Neuronal stem cell (in vitro differentiated cells): ENCODE measurements around the gene FOXP2. TPM values are rescaled to one million over a fixed set of nuclear protein-coding genes. Genes with fewer than 3 reads are reported as not detected.

Source experiments
- DNase-seq: peaks from one replicate; pipeline ENCODE4 v3.0.0-alpha.2; 2013; ENCODE audit warnings: low spot score
- H2AFZ ChIP-seq: one replicate; pipeline ENCODE4 v1.6.1; 2013; ENCODE audit warnings: mild to moderate bottlenecking, low read length, inconsistent platforms
- H2AK5ac ChIP-seq: 2 replicates; pipeline ENCODE4 v1.6.1; 2013; ENCODE audit warnings: low read depth, mild to moderate bottlenecking, inconsistent platforms, low read length, moderate library complexity, mixed read lengths
- H2BK120ac ChIP-seq: 2 replicates; pipeline ENCODE4 v1.6.1; 2013; ENCODE audit warnings: low read depth, mild to moderate bottlenecking, inconsistent platforms, low read length, moderate library complexity, mixed read lengths
- H2BK12ac ChIP-seq: one replicate; pipeline ENCODE4 v1.6.1; 2013; ENCODE audit warnings: low read length, inconsistent platforms
- H2BK15ac ChIP-seq: 2 replicates; pipeline ENCODE4 v1.6.1; 2013; ENCODE audit warnings: mild to moderate bottlenecking, low read length, inconsistent platforms, mixed read lengths
- H2BK5ac ChIP-seq: one replicate; pipeline ENCODE4 v1.6.1; 2013; ENCODE audit warnings: inconsistent platforms, mild to moderate bottlenecking, low read length, moderate library complexity
- H3K14ac ChIP-seq: one replicate; pipeline ENCODE4 v1.6.1; 2013; ENCODE audit warnings: low read length, inconsistent platforms
- H3K18ac ChIP-seq: 2 replicates; pipeline ENCODE4 v1.6.1; 2013; ENCODE audit warnings: low read length, inconsistent platforms
- H3K23ac ChIP-seq: 2 replicates; pipeline ENCODE4 v1.6.1; 2013; ENCODE audit warnings: low read depth, mild to moderate bottlenecking, mixed read lengths, low read length, inconsistent platforms; ENCODE audit not compliant: poor library complexity
- H3K27ac ChIP-seq: replicated peaks from 3 replicates; pipeline ENCODE4 v1.5.1; 2013; ENCODE audit warnings: low read length, inconsistent platforms
- H3K27me3 ChIP-seq, 3 experiments: 2 replicates each; pipeline ENCODE4 v1.6.1; 2013; ENCODE audit warnings: low read length in 3 of 3, mild to moderate bottlenecking in 2 of 3, inconsistent platforms in 1 of 3, low read depth in 1 of 3, mixed read lengths in 1 of 3, moderate library complexity in 1 of 3; ENCODE audit not compliant: control insufficient read depth in 3 of 3, insufficient read depth in 3 of 3
- H3K36me3 ChIP-seq, 2 donors: replicated peaks in 1 of 2; 2 replicates each; pipeline ENCODE4 v1.6.1; 2013; ENCODE audit warnings: low read length in 2 of 2; ENCODE audit not compliant: control insufficient read depth in 2 of 2, insufficient read depth in 2 of 2
- H3K4ac ChIP-seq: 2 replicates; pipeline ENCODE4 v1.6.1; 2013; ENCODE audit warnings: inconsistent platforms, mild to moderate bottlenecking, low read length, moderate library complexity
- H3K4me1 ChIP-seq, 2 donors: 1 replicate in 1 of 2; 2 replicates in 1 of 2; pipeline ENCODE4 v1.6.1; 2013; ENCODE audit warnings: low read length in 2 of 2, low read depth in 1 of 2; ENCODE audit not compliant: control insufficient read depth in 2 of 2, insufficient read depth in 1 of 2
- H3K4me2 ChIP-seq: one replicate; pipeline ENCODE4 v1.6.1; 2013; ENCODE audit warnings: mild to moderate bottlenecking, low read length, inconsistent platforms; ENCODE audit not compliant: insufficient read depth, poor library complexity, severe bottlenecking
- H3K4me3 ChIP-seq, 2 donors: 2 replicates each; pipeline ENCODE4 v1.5.1; 2013; ENCODE audit warnings: low read length in 2 of 2, mild to moderate bottlenecking in 2 of 2, inconsistent platforms in 1 of 2, moderate library complexity in 1 of 2
- H3K79me1 ChIP-seq: one replicate; pipeline ENCODE4 v1.6.1; 2013; ENCODE audit warnings: low read depth, mild to moderate bottlenecking, inconsistent platforms, low read length, moderate library complexity
- H3K9ac ChIP-seq: one replicate; pipeline ENCODE4 v1.6.1; 2013; ENCODE audit warnings: mild to moderate bottlenecking, low read depth, low read length, inconsistent platforms; ENCODE audit not compliant: poor library complexity
- H3K9me3 ChIP-seq, 2 donors: replicated peaks in 1 of 2; 2 replicates each; pipeline versions ENCODE3 to v1.6.1; 2013; ENCODE audit warnings: low read length in 2 of 2, mild to moderate bottlenecking in 2 of 2, inconsistent platforms in 1 of 2, low read depth in 1 of 2, mixed read lengths in 1 of 2, moderate library complexity in 1 of 2; ENCODE audit not compliant: control insufficient read depth in 2 of 2, insufficient read depth in 1 of 2
- H4K8ac ChIP-seq: one replicate; pipeline ENCODE4 v1.6.1; 2013; ENCODE audit warnings: low read depth, mild to moderate bottlenecking, inconsistent platforms, low read length, moderate library complexity
- H4K91ac ChIP-seq: one replicate; pipeline ENCODE4 v1.6.1; 2013; ENCODE audit warnings: low read length, low read depth, mild to moderate bottlenecking, inconsistent platforms; ENCODE audit not compliant: poor library complexity
- WGBS, 2 donors: extraction: QIAGEN DNeasy Blood & Tissue Kit; methylation state at CpG; one replicate each; pipeline ENCODE4 v1.1.7; 2013; ENCODE audit warnings: missing lambda C conversion rate in 2 of 2, mixed read lengths in 1 of 2; ENCODE audit not compliant: insufficient read length in 2 of 2, insufficient replicate concordance in 1 of 2; ENCODE audit errors: extremely low coverage in 2 of 2; 5-methylcytosine and 5-hydroxymethylcytosine counted together
- polyA plus RNA-seq, 2 experiments: library from polyadenylated mRNA; stranded (reverse); fragments of 200-250 nt; gene quantifications; one replicate each; pipeline ENCODE4 v1.2.3, GENCODE V29; 2013

The FOXP2 gene
- 0.45 TPM for polyA plus RNA-seq (2013, experiment 1 of 2)
- 0.54 TPM for polyA plus RNA-seq (2013, experiment 2 of 2)

- Histone ChIP-seq H3K27me3 (no peaks in the 10 kb centered on the region), H3K9ac (no peak within 1 kb of the TSS), H3K18ac (no peak within 1 kb of the TSS), H3K4me1 (peaks cover 7 to 29% of the 10 kb centered on the region in 2 donors), H3K36me3 (no peaks in the 10 kb centered on the region), H4K8ac (no peak within 1 kb of the TSS), H3K4ac (no peak within 1 kb of the TSS), H2BK15ac (no peak within 1 kb of the TSS), H3K9me3 (no peaks in the 10 kb centered on the region), H3K79me1 (no peaks in the 10 kb centered on the region), H3K4me2 (no peak within 1 kb of the TSS), H3K14ac (no peak within 1 kb of the TSS), H2BK12ac (no peak within 1 kb of the TSS), H3K23ac (no peak within 1 kb of the TSS), H3K4me3 (peak within 1 kb of the TSS in 1 of 2 donors; percentile 49), H2BK120ac (no peak within 1 kb of the TSS), H2BK5ac (no peak within 1 kb of the TSS), H2AK5ac (no peak within 1 kb of the TSS), H2AFZ (peak within 1 kb of the TSS; percentile 62), H4K91ac (no peak within 1 kb of the TSS), H3K27ac (no peak within 1 kb of the TSS)
- no peak for DNase-seq
- no CpG with 5 or more reads among the region's 2 CpGs for WGBS, 2 donors
These were observed at the start of gene FOXP2 for GRCh38 chr7:114414156-114415063. TSS of gene FOXP2 (plus strand) at chr7:114414815. CDS start at chr7:114426512, 11,697 bp downstream.

- H4K91ac ChIP-seq, result no peak overlapping the region
- no peak for DNase-seq
These were observed 48.8 kb upstream of the FOXP2 start for GRCh38 chr7:114365791-114366190.

GRCh38 chr7:114368492-114368891, 46.1 kb upstream of the FOXP2 start:
- Histone ChIP-seq H2BK5ac (no peak overlapping the region), H3K4ac (no peak overlapping the region), H3K9ac (no peak overlapping the region), H4K91ac (no peak overlapping the region), H3K18ac (no peak overlapping the region), H3K27me3 (no peaks in the 10 kb centered on the region), H3K9me3 (no peaks in the 10 kb centered on the region), H3K36me3 (no peaks in the 10 kb centered on the region), H3K4me2 (no peak overlapping the region), H2BK12ac (no peak overlapping the region), H3K14ac (no peak overlapping the region), H3K4me1 (peaks cover 3 to 15% of the 10 kb centered on the region in 2 donors), H2AFZ (no peak overlapping the region), H3K4me3 (no peak overlapping the region), H3K23ac (no peak overlapping the region), H3K79me1 (no peaks in the 10 kb centered on the region), H2BK15ac (no peak overlapping the region), H4K8ac (no peak overlapping the region), H3K27ac (no peak overlapping the region), H2BK120ac (no peak overlapping the region), H2AK5ac (no peak overlapping the region)
- no CpG with 5 or more reads among the region's 2 CpGs for WGBS, 2 donors
- DNase-seq, result no peak

More at GRCh38 chr7:114365791-114366190, 48.8 kb upstream of the FOXP2 start:
- Histone ChIP-seq H3K9me3 (no peaks in the 10 kb centered on the region), H3K36me3 (no peaks in the 10 kb centered on the region), H2AK5ac (no peak overlapping the region), H3K9ac (no peak overlapping the region), H2BK12ac (no peak overlapping the region), H3K27me3 (no peaks in the 10 kb centered on the region), H4K8ac (no peak overlapping the region), H3K23ac (no peak overlapping the region), H2AFZ (no peak overlapping the region), H2BK5ac (no peak overlapping the region), H3K27ac (no peak overlapping the region), H3K4me3 (no peak overlapping the region), H2BK120ac (no peak overlapping the region), H3K4ac (no peak overlapping the region), H3K18ac (no peak overlapping the region), H2BK15ac (no peak overlapping the region), H3K4me1 (peaks cover 3 to 15% of the 10 kb centered on the region in 2 donors), H3K14ac (no peak overlapping the region), H3K79me1 (no peaks in the 10 kb centered on the region), H3K4me2 (no peak overlapping the region)
- no CpG with 5 or more reads among the region's 2 CpGs for WGBS, 2 donors

- H3K4ac ChIP-seq, result no peak overlapping the region
- H3K9ac ChIP-seq, result no peak overlapping the region
- no peak overlapping the region for H3K18ac ChIP-seq
- no peak overlapping the region for H2BK12ac ChIP-seq
- H3K9me3 ChIP-seq, result no peaks in the 10 kb centered on the region
- no peak overlapping the region for H3K23ac ChIP-seq
- H2AK5ac ChIP-seq, result no peak overlapping the region
- peaks cover 1 to 10% of the 10 kb centered on the region in 2 donors for H3K4me1 ChIP-seq
- no peak overlapping the region for H3K4me3 ChIP-seq
- no CpG with 5 or more reads among the region's 2 CpGs for WGBS, 2 donors
- no peak overlapping the region for H4K8ac ChIP-seq
- no peaks in the 10 kb centered on the region for H3K27me3 ChIP-seq
- H3K27ac ChIP-seq, result no peak overlapping the region
- no peaks in the 10 kb centered on the region for H3K36me3 ChIP-seq
- no peak overlapping the region for H2BK120ac ChIP-seq
- H4K91ac ChIP-seq, result no peak overlapping the region
- DNase-seq, result no peak
- no peak overlapping the region for H2AFZ ChIP-seq
- H2BK5ac ChIP-seq, result no peak overlapping the region
- H3K4me2 ChIP-seq, result no peak overlapping the region
- H2BK15ac ChIP-seq, result no peak overlapping the region
- no peaks in the 10 kb centered on the region for H3K79me1 ChIP-seq
- no peak overlapping the region for H3K14ac ChIP-seq
These were observed 45.3 kb upstream of the FOXP2 start for GRCh38 chr7:114369294-114369693.
